Hepatic stellate cell (primary cell): ENCODE measurements around the gene CBFA2T3.

Source experiments
- DNase-seq: peaks from one replicate; pipeline ENCODE4 v3.0.0; 2011; ENCODE audit warnings: low spot score

CBFA2T3 gene

DNA sequence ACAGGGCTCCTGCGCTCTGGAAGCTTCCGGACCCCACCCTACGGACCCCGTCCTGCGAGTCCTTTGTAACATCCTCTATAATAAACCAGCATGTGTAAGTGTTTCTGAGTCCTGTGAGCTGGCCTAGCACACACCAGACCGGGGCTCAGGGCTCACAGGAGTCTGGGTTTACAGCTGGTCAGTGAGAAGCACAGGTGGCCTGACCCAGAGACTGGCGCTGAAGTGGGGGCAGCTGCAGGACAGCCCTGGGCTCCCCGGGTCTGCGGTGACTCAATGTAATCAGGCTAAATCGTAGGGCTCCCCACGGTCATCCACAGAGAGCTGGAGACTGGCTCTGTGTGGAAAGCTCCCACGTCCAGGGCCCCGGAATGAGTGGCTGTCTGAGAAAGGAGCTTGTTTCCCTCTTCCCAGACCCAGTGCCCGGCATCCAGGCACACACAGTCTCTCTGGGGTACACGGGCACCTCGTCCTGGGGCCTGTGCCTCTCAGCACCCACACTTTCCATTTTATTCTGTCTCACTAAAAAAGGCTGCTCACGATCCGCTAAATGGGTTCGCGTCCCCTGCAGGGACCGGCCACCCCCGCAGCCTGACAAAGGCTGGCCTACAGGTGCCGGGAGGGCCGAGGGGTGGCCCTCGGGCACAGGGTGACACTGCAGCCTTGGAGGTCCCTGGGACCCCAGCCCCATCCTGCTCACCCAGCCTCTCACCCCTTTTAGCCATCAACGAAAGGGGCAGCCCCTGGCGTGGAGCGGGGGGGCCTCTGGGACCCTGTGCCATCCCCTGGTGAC is 18.9 kb upstream of the CBFA2T3 start:
- DNase-seq, result no peak

DNA sequence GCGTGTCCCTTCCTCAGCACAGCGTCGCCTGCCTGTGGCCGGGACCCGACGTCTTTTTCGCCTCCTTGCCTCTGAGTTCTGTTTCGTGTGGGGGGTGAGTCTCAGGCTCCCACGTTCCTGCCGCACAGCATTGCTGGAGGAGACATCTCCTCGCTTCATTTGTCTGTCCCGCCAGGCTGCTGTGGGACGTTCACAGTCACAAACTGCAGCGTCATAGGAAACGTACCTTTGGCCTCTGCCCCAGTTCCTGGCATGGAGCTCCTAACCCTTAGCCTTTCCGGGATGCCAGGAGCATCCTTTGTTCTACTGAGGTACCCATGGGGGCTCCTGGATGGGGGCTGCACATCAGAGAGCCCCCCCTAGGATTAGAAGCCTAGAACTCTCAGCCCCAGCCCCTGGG is 18.2 kb upstream of the CBFA2T3 start:
- no peak for DNase-seq

GRCh38 chr16:88994695-88995094 is 17.7 kb upstream of the CBFA2T3 start:
- no peak for DNase-seq

DNA sequence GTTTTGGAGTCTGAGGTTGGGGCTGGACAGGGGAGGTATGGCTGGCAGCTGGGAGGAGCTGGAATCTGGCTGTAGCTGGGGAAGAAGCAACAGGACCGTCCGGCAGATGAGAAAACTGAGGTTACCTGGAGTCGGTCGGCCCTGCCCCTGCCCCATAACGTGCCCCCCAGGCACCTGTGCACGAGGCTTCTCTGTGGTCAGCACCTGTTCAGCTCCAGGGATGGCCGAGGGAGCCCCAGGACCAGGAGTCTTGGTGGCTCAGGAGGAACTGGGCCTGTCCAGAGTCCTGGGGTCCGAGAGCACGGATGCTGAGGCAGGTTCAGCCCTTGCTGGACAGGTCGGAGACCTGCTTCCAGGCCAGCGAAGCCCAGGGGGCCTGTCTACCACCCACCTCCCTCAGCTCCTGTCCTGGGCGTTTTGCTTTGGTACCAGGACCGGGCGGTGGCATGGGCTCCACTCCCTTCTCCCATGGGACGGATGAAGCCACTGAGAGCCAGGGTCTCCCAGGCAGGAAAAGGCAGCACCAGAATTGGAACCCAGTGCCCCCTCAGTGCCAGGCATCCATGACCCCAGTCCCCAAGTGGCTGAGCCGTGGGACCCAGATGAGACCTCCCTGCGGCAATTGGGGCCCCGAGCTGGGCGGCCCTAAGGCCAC is 17.1 kb upstream of the CBFA2T3 start:
- DNase-seq, result no peak

DNA sequence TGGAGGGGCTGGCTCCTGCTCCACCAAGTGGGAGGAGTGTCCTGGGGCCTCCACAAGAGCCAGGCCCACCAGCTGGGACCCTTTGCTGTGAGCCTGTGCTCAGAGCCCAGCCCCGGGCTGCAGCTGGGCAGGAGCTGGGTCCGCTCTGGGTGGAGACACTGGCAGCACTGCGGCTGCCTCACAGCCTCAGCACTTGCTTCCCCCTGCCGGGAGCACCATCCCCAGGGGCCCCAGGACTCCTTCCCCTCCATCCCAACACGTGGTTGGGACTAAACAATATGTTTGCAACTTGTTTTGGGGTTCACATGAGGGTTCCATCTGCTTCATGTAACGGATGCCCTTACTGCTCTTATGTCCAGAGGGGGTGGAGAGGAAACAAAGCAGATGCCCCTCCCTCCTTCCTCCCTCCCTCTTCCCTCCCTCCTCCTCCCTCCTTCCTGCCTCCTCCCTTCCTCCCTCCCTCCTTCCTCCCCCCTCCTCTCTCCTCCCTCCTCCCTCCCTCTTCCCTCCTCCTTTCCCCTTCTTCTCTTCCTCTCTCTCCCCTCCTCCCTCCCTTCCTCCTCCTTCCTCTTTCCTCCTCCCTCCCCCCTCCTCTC is 16.3 kb upstream of the CBFA2T3 start:
- no peak for DNase-seq

- DNase-seq, result no peak
Measured at GRCh38 chr16:88992351-88993165, 15.6 kb upstream of the CBFA2T3 start.

GRCh38 chr16:88991813-88992350 is 14.9 kb upstream of the CBFA2T3 start:
- DNase-seq, result no peak

DNA sequence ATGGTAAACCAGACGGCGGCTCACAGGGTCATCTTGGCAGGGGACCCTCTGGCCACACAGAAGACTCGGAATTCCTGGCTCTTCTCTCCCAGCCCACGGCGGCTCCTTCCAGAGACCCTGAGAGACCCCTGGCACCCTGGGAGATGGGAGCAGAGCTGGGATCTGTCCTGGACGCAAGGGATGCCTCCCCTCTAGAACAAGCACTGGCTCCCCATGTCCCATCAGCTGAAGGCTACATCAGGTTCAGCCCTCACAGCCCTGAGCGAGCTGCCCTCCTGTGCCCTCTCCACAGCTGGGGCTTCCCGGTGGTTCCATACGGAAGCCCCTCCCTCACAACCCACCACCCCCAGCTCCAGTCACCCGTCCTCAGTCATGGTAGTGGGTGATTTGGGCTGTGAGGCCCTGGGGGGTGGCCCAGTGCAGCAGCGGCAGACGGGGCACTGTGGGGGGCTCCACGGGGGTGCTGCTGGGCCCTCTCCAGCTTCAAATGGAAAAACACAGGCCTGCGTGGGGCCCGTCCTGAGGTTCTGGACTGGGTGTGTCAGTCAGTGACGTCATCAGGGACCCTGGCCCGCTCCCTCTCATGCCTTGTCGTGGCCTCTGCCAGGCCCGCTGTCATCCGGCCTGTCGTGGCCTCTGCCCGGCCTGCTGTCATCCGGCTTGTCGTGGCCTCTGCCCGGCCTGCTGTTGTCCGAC is 13.0 kb upstream of the CBFA2T3 start:
- DNase-seq, result no peak

DNA sequence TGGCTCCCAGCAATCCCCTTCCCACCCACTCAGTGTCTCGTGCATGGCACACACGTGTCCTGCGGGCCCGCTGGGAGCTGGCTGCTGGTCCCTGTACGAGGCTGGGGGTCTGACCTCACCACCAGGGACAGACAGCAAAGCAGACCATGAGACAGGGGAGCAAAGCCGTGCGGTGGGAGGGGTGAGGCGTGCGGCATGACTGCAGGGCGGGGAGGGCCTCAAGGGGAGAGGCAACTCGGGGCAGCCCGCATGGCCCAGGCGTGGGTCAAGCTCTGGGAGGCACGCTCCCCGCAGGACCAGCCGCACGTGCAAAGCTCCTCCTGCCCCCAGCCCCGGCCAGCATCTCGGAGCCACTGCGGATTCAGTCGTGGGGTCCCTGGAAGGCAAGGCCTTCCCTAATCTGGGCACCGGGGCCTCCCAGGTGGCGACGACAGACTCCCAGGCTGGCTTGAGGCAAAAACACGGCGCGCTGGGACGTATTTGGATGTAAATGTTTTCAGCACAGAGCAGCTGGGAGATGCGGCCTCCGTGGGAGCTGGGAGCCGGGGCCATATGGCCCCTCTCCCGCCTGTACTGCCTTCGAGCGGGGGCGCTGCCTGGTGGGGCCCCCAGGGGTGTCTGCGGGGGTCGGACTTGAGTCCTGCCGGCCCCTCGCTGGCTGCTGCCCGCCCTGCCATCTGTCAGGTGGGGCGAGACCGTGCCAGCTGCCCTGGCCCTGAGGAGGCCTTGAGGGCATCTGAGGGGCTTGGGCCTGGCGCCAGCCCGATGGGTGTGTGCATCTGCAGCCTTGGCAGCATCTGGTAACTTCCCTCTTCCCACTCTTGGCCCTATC is 12.2 kb upstream of the CBFA2T3 start:
- DNase-seq, result no peak

DNA sequence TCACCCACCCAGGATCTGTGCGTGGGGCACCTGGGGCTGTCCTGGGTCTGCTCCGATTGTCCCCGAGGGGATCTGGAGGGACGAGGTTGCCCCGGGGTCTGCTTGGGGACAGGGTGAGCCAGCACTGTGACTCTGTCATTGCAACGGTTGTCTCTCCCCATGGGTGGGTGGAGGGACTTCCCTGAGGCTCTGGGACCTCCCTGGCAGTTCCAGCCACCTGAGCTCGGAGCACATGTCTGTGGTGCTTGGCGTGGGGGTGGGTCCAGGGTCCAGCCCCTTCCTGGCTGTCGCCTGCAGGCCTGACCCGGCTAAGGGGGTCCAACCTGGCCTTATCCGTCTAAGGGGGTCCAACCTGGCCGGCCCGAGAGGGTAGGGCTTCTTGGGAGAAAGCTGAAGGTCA is 8.5 kb upstream of the CBFA2T3 start:
- DNase-seq, result no peak

GRCh38 chr16:88983771-88984687 is 7.0 kb upstream of the CBFA2T3 start:
- DNase-seq, result no peak

DNA sequence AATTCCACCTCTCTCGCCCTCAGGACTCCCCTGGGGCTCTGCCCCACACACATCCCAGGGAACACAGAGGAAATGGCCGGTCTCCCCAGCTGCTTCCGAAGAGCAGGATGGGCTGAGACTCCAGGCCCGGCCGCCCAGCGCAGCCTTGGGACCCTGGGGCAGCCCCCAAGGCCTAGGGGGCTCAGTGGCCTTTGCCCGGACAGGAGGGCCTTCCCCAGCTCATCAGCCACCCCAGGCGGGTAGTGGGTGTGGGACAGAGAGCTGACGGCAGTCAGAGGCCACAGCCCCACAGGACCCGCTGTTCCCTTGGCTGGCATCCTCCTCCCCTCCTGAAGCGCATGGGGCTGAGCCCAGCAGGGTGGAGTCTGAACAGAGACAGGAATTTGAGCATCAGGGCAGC is 6.2 kb upstream of the CBFA2T3 start:
- DNase-seq, result no peak

DNA sequence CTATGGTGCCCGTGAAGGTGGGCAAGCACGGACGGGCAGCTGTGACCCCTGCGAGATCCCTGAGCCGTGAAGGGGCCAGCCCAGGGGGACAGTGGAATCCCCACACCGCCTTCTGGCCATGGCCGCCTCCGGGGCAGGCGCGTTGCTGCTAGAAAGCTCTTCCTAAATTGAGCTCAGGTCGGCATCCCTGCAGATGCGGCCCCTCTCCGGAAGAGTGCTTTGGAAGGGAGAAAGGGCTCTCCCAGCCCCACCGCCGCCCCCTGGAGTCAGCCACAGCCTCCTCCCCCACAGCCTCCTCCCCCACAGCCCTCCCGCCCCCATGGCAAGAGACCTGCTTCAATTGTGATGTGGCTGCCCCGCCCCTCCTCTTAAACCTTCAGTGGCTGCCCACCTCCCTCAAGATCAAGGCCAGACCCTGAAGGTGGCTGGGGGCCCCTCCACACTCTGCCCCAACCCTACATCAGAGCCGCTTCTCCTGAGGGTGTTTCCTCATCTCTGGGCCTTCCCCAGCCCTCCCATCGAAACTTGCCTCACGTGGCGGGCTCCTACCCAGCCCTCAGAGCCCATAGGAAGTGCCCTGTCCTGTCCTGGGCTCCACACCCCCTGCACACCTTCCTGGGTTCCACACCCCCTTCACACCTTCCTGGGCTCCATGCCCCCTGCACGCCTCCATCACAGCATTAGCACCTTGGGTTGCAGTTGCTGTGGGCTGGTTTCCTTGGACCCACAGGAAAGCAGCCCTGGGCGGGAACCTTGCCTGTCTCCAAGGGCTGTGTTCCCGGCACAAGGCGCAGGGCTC is 5.5 kb upstream of the CBFA2T3 start:
- no peak for DNase-seq

- DNase-seq, result no peak
Measured at GRCh38 chr16:88979353-88980015, 2.5 kb upstream of the CBFA2T3 start.

DNA sequence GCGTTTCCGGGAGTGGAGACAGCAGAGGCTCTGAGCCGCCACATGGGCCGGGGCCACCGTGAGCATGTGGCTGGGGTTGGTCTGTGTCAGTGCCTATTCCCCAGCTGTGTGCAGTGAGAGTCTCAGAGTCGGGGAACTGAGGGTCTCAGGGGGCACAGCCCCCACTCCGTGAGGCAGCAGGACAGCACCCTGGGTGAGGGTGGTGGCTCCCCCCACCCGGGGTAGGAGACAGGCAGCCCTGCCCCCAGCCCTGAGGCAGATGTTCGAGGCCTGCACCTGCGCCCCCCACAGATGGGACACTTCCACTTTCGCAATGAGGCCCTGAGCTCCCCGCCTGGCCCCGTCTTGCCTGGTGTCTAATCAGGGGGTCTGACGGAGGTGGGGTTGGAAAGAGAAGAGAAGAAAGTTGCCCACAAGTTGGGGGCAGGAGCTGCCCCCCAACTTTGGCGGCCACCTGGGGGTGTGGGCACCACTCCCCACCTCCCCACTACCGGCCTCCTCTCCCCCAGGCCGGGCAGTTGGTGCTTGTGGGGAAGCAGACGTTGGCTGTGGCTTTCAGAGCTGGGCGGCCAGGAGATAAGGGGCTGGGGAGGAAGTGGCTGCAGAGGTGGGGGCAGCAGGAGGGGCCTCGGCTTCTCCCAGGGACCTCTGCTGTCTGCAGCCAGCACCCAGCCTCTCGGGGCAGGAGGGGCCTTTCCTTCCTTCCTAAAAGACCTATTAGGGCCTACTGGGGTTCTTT is 1.8 kb upstream of the CBFA2T3 start:
- no peak for DNase-seq

DNA sequence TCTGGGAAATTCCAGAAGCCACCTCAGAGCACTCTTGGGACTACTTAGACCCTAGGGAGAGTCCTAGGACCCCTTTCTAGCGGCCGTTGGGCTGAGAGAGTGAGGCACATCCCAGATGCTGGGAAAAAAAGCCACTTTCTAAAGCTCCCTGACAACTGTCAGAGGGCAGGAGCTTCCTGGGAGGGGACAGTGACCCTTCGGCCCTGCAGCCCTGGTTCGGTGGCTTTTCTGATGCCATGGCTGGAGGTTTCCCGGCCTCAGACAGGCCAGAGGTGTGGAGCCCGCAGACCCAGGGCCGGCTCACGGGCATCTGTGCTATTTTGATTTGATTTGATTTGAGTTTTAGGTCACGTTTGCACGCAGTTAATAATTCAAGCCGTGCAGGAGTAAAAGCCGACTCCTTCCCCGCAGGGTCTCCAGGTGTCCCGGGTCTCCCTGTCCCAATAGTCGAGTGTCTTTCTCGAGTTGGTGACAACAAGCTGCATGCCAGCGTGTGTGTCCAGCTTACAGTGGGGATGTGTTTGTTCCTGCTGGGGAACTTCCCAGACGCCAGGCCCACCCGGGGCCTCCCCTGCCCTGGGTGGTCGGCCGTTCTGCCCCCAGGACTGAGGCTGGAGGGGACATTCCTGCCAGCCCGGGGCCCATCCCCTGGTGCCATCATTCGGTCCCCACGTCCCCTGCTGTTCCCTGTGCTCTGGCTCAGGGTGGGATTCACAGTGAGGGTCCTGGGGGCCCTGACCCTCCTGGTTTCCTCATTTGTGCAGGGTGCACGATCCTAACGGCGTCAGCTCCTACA is 1.0 kb upstream of the CBFA2T3 start:
- no peak for DNase-seq
